ENCODE data around the gene ZBTB49. TPM values are rescaled to one million over a fixed set of nuclear protein-coding genes. Genes with fewer than 3 reads are reported as not detected.

The ZBTB49 gene
- total and polyA plus RNA-seq, 2 of the 4 experiments (the other 2 are of a cell fraction) = 3.2 to 4.8 TPM

DNA sequence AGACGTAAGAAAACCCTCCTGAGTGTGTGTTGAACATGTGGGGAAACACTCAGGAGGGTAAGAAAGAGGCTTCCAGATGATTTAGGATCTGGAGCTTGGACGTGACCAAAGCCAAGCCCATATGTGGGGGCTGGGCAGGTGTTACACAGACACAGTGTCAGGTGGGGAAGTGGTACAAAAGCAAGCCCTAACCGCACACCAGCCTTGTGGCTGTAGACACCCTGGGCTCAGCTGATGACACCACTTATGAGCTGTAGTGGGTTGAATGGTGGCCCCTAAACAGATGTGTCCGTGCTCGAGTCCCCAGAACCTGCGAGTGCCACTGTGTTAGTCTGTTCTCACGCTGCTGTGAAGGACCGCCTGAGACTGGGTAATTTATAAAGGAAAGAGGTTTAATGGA is 71.8 kb downstream of the ZBTB49 start:
- CTCF ChIA-PET = no interaction called here
- H2BK120ac ChIP-seq (ENCODE audit: low read depth, low read length) = no peak overlapping the region
- in situ Hi-C loops (cut with MboI; ENCODE audit: low sequenced_read_pairs) = no loop called here
- H4K91ac ChIP-seq (ENCODE audit: insufficient read depth, low read depth, low read length) = no peak overlapping the region
- H2AK5ac ChIP-seq (ENCODE audit: low read depth, low read length) = no peak overlapping the region
- BruUV-seq (replicated peaks) = no TSS peak
- peaks cover 35% of the 10 kb centered on the region for H3K27me3 ChIP-seq (ENCODE audit: control insufficient read depth, insufficient read depth, low read length)
- no peak for ATAC-seq (ENCODE audit: low read depth)
- no peaks in the 10 kb centered on the region for H3K79me1 ChIP-seq (ENCODE audit: low read depth in 1 of 2, low read length in 2 of 2)
- POLR2A ChIA-PET (ENCODE audit: unreplicated experiment) = no interaction called here
- no peaks in the 10 kb centered on the region for H3K9me1 ChIP-seq (ENCODE audit: insufficient read depth, low read length)
- no peak overlapping the region for H3K4me2 ChIP-seq (ENCODE audit: low read depth, low read length)
- TF ChIP-seq RFX5 (IDR thresholded peaks at IDR 0.05; ENCODE audit: low read depth, low read length) = no peak
- TF ChIP-seq RCOR1 (IDR thresholded peaks at IDR 0.05; ENCODE audit: insufficient replicate concordance, low read length) = no peak
- no peak for TF ChIP-seq RAD21 (IDR thresholded peaks at IDR 0.05; ENCODE audit: low read length)
- TF ChIP-seq MXI1 (IDR thresholded peaks at IDR 0.05; ENCODE audit: borderline replicate concordance, low read depth, low read length) = no peak
- H3K4me1 ChIP-seq (ENCODE audit: control insufficient read depth, insufficient read depth, low read length) = no peaks in the 10 kb centered on the region
- no peaks in the 10 kb centered on the region; the same call in none of the 2 replicates for H3K9me3 ChIP-seq (ENCODE audit: control insufficient read depth, insufficient read depth, low read length)
- no CpG with 5 or more reads among the region's 8 CpGs for WGBS, 2 experiments (ENCODE audit: extremely low coverage in 2 of 2, insufficient read length in 1 of 2)
- H3K27ac ChIP-seq (ENCODE audit: insufficient read depth, low read length) = no peak overlapping the region
- H3K18ac ChIP-seq (ENCODE audit: low read depth, low read length) = no peak overlapping the region
- no peak overlapping the region for H3K23ac ChIP-seq (ENCODE audit: low read depth, low read length)
- dilution Hi-C loops (cut with HindIII; ENCODE audit: low sequenced_read_pairs, unreplicated experiment) = no loop called here
- no peak overlapping the region for H2AFZ ChIP-seq (replicated peaks; ENCODE audit: low read length, poor library complexity)
- H3K36me3 ChIP-seq (ENCODE audit: control insufficient read depth, insufficient read depth, low read length) = no peaks in the 10 kb centered on the region
- no peak overlapping the region for H2BK20ac ChIP-seq (ENCODE audit: low read depth, low read length)
- no peak overlapping the region for H3K56ac ChIP-seq (ENCODE audit: extremely low read depth, insufficient read depth, low read length)
- intact Hi-C loops (cut with micrococcal nuclease) = no loop called here
- no peak overlapping the region for H2AK9ac ChIP-seq (replicated peaks; ENCODE audit: low read depth, low read length, poor library complexity)
- DNase-seq = no peak
- H2BK15ac ChIP-seq (ENCODE audit: low read depth, low read length) = no peak overlapping the region
- no peak overlapping the region for H3K4ac ChIP-seq (ENCODE audit: low read depth, low read length)
- no peak overlapping the region for H2BK5ac ChIP-seq (ENCODE audit: low read depth, low read length, poor library complexity, severe bottlenecking)
- no peak overlapping the region for H4K5ac ChIP-seq (ENCODE audit: low read depth, low read length)
- no peak overlapping the region for H3K9ac ChIP-seq (ENCODE audit: low read depth, low read length)
- no peak overlapping the region for H4K8ac ChIP-seq (ENCODE audit: low read depth in 2 of 2, low read length in 2 of 2)
- H4K20me1 ChIP-seq (ENCODE audit: insufficient read depth, low read length) = no peaks in the 10 kb centered on the region
- no peak overlapping the region for H3K4me3 ChIP-seq (ENCODE audit: insufficient read depth, low read depth, low read length)
- no peak overlapping the region for H3K14ac ChIP-seq (replicated peaks; ENCODE audit: low read depth, low read length)

Data from IMR-90 (cell line).